ENCODE results near the gene FAM81A.
"Not testable (repeated sequence)": the region's sequence is repeated elsewhere in the genome, so short reads cannot be mapped to it uniquely, and the experiment has no call there.

FAM81A gene

DNA sequence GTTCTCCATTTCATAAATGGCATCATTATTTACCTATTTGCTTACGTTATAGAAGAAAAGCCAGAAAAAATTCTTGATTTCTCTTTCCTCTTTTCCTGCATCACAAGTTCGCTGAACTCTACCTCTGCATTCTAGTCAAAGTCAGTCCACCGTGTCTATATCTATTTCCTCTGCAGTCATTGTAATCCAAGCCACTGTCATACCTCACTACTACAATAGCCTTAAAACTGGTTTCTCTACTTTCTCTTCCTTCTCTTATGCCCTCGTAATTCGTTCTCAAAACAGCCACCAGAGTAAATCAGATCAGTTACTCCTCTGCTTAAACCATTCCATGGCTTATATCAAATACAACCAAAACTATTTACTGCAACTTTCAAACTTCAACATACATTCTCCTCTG is 13.4 kb upstream of the FAM81A start:
- DNase-seq (ENCODE audit: low read depth in 4 of 4, low spot score in 1 of 4): no peak

DNA sequence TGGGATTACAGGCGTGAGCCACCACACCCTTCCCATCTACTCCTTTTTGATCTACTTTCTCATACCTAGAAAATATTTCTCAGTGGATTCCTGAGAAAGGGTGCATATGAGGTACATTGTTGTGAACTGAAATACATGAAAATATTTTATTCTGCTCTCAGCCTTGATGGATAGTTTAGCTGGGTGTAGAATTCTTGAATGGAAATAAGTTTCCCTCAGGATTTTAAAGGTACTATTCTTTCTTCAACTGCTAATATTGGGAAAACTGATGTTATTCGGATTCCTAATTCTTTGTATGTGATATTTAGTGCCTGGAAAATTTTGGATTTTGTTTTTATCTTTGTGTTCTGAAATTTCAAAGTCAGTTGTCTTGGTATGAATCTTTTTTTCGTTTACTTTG is 9.1 kb upstream of the FAM81A start:
- not testable (repeated sequence) for DNase-seq (ENCODE audit: low read depth in 4 of 4, low spot score in 1 of 4)

GRCh38 chr15:59432389-59432788 is 5.6 kb upstream of the FAM81A start:
- no peak for DNase-seq (ENCODE audit: low read depth in 4 of 4, low spot score in 1 of 4)

GRCh38 chr15:59434481-59434880 is 3.5 kb upstream of the FAM81A start:
- DNase-seq (ENCODE audit: low read depth in 4 of 4, low spot score in 1 of 4): no peak

- no peak for DNase-seq (ENCODE audit: low read depth in 4 of 4, low spot score in 1 of 4)
Observed at GRCh38 chr15:59436774-59437141, 1.2 kb upstream of the FAM81A start.

DNA sequence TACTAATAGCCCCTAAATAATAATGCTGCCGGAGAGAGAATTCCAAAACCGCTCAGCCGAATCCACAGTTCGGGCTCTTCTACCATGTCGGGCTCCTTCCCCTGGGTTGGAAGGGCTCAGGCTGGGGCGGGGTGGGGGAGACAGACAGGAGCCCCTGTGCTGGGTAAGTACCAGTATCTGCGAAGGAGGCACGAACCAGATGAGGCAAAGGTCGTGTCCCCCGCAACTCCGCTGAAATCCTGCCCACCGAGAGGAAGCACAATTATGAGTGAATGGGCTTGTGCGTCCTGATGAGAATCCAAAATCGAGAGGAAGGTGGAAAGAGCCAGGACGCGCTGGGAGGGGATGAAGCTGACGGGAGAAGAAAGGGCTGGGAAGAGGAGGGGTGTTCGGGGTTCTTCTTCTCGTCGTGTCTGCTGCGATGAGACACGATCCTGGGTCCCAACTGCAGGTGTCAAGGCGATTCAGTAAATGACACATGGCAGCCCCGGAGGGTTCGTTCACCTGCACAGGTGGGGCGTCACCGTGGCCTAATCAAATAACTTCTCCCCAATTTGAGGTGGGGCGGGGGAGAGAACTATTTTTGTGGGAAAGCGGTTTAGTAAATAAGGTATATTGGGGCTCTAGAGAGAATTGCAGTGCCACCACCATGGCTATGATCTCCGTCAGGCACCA is 707 bp upstream of the FAM81A start:
- no peak for DNase-seq (ENCODE audit: low read depth in 4 of 4, low spot score in 1 of 4)

DNA sequence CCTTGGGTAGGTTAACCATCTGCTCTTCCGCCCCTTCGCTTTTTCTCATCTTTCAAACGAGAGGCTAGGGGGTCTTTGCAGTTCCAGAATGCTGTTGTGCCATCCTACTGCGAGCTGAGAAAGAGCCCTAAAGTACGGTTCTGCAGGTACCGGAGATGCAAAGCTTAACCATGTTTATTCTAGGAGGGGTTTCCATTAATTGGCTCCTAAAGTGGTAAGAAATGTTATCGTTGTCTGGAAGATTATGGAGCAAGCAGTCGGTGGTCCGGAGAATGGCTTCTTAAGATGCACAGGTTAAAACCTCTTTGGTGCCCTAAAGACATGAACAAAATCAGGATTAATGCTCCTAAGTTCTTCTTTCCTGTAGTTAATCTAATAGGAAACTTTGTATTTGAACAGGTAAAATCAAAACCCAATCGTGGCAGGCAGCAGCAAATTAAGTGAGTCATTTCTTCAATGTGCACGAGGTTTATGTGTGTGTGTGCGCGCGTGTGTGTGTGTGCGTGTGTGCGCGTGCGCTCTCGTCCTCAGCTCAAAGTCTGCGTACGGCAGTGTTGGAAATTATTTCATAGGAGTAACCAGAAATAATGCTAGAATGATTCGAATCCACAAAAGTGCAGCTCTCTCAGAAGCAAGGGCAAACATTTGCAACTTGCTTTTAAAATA is 772 bp downstream of the FAM81A start:
- no peak for DNase-seq (ENCODE audit: low read depth in 4 of 4, low spot score in 1 of 4)

DNA sequence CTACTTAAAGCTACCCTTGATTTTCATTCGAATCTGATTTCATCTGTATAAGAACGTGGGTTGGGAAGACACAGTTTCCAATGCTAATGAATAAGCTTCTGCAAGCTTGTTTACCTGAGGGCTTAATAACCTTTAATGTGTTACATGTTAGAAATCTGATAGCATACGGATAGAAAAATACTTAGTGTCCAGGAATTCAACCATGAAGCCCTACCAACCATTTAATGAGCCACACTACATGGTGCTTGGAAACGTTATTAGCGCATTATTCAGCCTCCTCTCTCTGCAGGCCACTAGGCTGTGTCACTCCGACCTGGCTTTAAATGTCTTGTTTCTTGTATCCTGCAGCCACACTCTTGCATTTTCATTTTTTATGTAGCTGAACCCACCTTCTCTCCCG is 1.6 kb downstream of the FAM81A start:
- no peak for DNase-seq (ENCODE audit: low read depth in 4 of 4, low spot score in 1 of 4)

- no peak for DNase-seq (ENCODE audit: low read depth in 4 of 4, low spot score in 1 of 4)
Observed at GRCh38 chr15:59443341-59444072, 5.5 kb downstream of the FAM81A start.

GRCh38 chr15:59444081-59444835 is 6.3 kb downstream of the FAM81A start:
- no peak for DNase-seq (ENCODE audit: low read depth in 4 of 4, low spot score in 1 of 4)

GRCh38 chr15:59444980-59445545 is 7.1 kb downstream of the FAM81A start:
- DNase-seq (ENCODE audit: low read depth in 4 of 4, low spot score in 1 of 4): no peak

GRCh38 chr15:59446232-59446957 is 8.4 kb downstream of the FAM81A start:
- DNase-seq (ENCODE audit: low read depth in 4 of 4, low spot score in 1 of 4): no peak

- DNase-seq (ENCODE audit: low read depth in 4 of 4, low spot score in 1 of 4): no peak
Observed at GRCh38 chr15:59447367-59447766, 9.4 kb downstream of the FAM81A start.

GRCh38 chr15:59448871-59449270 is 10.9 kb downstream of the FAM81A start:
- DNase-seq (ENCODE audit: low read depth in 4 of 4, low spot score in 1 of 4): no peak

DNA sequence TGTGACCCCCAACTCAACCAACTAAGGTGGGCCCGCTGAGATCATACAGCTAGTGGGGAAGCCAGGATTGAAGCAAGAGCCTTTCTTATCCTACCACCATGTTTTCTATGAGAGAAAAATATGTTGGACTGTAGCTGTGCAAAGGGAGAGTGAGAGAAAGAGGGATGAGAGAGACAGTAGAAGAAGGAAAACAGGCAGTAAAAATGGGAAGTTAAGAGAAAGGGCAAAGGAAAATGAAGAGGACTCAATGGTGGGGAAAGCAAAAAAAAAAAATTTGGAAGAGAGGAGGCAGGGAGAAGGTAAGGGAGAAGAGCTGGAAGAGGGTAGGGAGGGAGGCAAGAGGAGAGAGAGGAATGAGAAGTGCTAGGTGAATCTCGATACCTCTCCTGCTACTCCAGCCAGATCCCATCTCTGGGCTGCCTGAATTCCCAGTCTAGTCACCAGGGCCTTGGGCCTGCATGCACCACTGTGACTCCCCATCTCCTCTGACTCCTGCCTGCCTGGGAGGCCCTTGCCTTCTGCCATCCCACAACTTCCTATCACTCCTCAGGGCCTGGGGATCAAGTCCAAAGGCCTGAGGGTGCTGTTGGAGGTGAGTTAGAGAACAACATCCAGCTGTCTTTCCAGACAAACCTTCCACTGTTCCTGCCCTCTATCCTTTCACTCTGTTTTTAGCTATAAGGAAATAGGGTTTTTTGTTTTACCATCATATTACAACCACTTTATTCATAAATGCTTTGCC is 15.7 kb downstream of the FAM81A start:
- no peak for DNase-seq (ENCODE audit: low read depth in 4 of 4, low spot score in 1 of 4)

- no peak for DNase-seq (ENCODE audit: low read depth in 4 of 4, low spot score in 1 of 4)
Observed at GRCh38 chr15:59456114-59456513, 18.1 kb downstream of the FAM81A start.

GRCh38 chr15:59457103-59457502 is 19.1 kb downstream of the FAM81A start:
- no peak for DNase-seq (ENCODE audit: low read depth in 4 of 4, low spot score in 1 of 4)

DNA sequence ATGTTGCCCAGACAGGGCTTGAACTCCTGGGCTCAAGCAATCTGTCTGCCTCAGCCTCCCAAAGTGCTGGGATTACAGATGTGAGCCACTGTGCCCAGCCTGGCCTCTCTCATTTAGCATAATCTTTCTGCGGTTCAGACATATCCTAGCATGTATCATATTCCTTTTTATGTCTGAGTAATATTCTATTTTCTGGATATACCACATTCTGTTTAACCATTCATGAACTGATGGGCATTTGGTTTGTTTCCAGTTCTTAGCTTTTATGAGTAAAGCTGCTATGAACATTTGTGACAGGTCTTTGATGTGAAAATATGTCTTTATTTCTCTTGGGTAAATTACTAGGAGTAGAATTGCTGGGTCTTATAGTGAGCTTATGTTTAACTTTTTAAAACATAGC is 23.5 kb downstream of the FAM81A start:
- DNase-seq (ENCODE audit: low read depth in 4 of 4, low spot score in 1 of 4): no peak

DNA sequence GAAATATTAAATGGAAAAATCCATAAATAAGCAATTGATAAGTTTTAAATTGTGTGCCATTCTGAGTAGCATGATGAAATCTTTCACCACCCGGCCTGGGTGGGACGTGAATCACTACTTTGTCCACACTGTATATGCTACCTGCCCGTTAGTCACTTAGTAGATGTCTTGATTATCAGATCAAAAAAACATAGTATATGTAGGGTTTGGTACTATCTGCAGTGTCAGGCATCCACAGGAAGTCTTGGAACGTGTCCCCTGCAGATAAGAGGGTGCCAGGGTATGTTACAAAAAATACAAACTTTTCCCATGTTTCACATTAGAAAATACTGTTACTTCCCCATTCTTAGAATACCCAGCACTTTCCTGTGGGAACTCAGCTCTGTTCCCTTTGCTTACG is 35.2 kb downstream of the FAM81A start:
- no peak for DNase-seq (ENCODE audit: low read depth in 4 of 4, low spot score in 1 of 4)

- DNase-seq (ENCODE audit: low read depth in 4 of 4, low spot score in 1 of 4): not testable (repeated sequence)
Observed at GRCh38 chr15:59475161-59475560, 37.2 kb downstream of the FAM81A start.
